K562 (cell line): ENCODE results near the gene DAP. TPM values are rescaled to one million over a fixed set of nuclear protein-coding genes. Genes with fewer than 3 reads are reported as not detected.

Experiments
- ARID2 ChIP-seq: fragments of 450-650 bp; IDR thresholded peaks from 2 replicates; pipeline ENCODE4 v1.6.1; 2017; ENCODE audit warnings: antibody characterized with exemption, mild to moderate bottlenecking
- BRD9 ChIP-seq: fragments of 450-650 bp; IDR thresholded peaks from 2 replicates; pipeline ENCODE4 v1.6.1; 2018; ENCODE audit warnings: low read depth; ENCODE audit not compliant: partially characterized antibody
- CBX2 ChIP-seq: fragments of 200-600 bp; sonication (generic); IDR thresholded peaks from one replicate; pipeline ENCODE4 v1.6.1; 2012; ENCODE audit warnings: mild to moderate bottlenecking, low read length, inconsistent platforms; ENCODE audit not compliant: insufficient read depth, poor library complexity, severe bottlenecking
- CBX5 ChIP-seq: IDR thresholded peaks from 2 replicates; pipeline ENCODE4 v1.6.1; 2014; ENCODE audit warnings: low read depth, borderline replicate concordance
- CREM ChIP-seq: IDR thresholded peaks from 2 replicates; pipeline ENCODE4 v1.6.1; 2014; ENCODE audit warnings: antibody characterized with exemption, low read depth
- DEAF1 ChIP-seq: fragments of 450-650 bp; formaldehyde crosslinking; IDR thresholded peaks from 2 replicates; pipeline ENCODE4 v1.4.0; 2020; ENCODE audit warnings: mild to moderate bottlenecking, moderate library complexity
- E2F3 ChIP-seq: fragments of 250-450 bp; sonication (Bioruptor Pico); IDR thresholded peaks from 2 replicates; pipeline ENCODE4 v1.4.0; 2020; ENCODE audit warnings: mild to moderate bottlenecking
- MEIS2 ChIP-seq: fragments of 450-650 bp; IDR thresholded peaks from 2 replicates; pipeline ENCODE4 v1.6.1; 2014; ENCODE audit warnings: mild to moderate bottlenecking; ENCODE audit not compliant: partially characterized antibody
- MTA2 ChIP-seq: fragments of 450-650 bp; IDR thresholded peaks from 2 replicates; pipeline ENCODE4 v1.6.1; 2016; ENCODE audit warnings: low read depth
- RREB1 ChIP-seq: fragments of 250-450 bp; sonication (Bioruptor Pico); IDR thresholded peaks from 2 replicates; pipeline ENCODE4 v1.4.0; 2020
- STAG1 ChIP-seq: sonication (generic); formaldehyde crosslinking; IDR thresholded peaks from 2 replicates; pipeline ENCODE4 v1.5.0; 2020; ENCODE audit warnings: missing genetic modification reagents, borderline replicate concordance
- TAF1 ChIP-seq: IDR thresholded peaks from 2 replicates; pipeline ENCODE4 v1.6.1; 2011; ENCODE audit warnings: mild to moderate bottlenecking, low read length, moderate library complexity; ENCODE audit not compliant: insufficient read depth, control insufficient read depth, severe bottlenecking; ENCODE audit errors: extremely low read depth
- TAL1 ChIP-seq: fragments of 450-650 bp; IDR thresholded peaks from 2 replicates; pipeline ENCODE4 v1.6.1; 2016; ENCODE audit warnings: mild to moderate bottlenecking
- TCFL5 ChIP-seq: fragments of 250-450 bp; sonication (Bioruptor Pico); conservative IDR thresholded peaks from 2 replicates; pipeline ENCODE4 v1.6.1; 2021; ENCODE audit warnings: mild to moderate bottlenecking, moderate library complexity, matching md5 sums
- ZBED1 ChIP-seq: IDR thresholded peaks from 2 replicates; pipeline ENCODE4 v1.6.1; 2014
- ZBTB1 ChIP-seq: sonication (generic); formaldehyde crosslinking; IDR thresholded peaks from 2 replicates; pipeline ENCODE4 v1.8.1; 2023; ENCODE audit warnings: missing genetic modification reagents, low read depth, mild to moderate bottlenecking, borderline replicate concordance
- ZBTB33 ChIP-seq: sonication (generic); formaldehyde crosslinking; IDR thresholded peaks from 2 replicates; pipeline ENCODE4 v1.8.1; 2023; ENCODE audit warnings: mild to moderate bottlenecking, missing genetic modification reagents
- ZNF280A ChIP-seq: fragments of 450-650 bp; IDR thresholded peaks from 2 replicates; pipeline ENCODE4 v1.6.1; 2018; ENCODE audit warnings: mild to moderate bottlenecking, low read depth; ENCODE audit not compliant: partially characterized antibody
- polyA plus RNA-seq, 8 experiments: library from polyadenylated mRNA; depleted of rRNA in 4 of 8; stranded (reverse) in 5 of 8; unstranded in 3 of 8; fragments of >200 nt; fragmentation: Nextera tagmentation in 2 of 8; fragmentation: Illumina TruSeq in 1 of 8; extraction: Ambion mirVana in 2 of 8; extraction: Trizol in 1 of 8; gene quantifications; 2 replicates each; pipeline versions ENCODE4 v1.2.1 to v1.2.3, GENCODE V29; 2011 to 2014; ENCODE audit warnings: inconsistent platforms in 1 of 8, missing spikeins in 1 of 8
- total RNA-seq, 7 experiments: library from RNA; depleted of rRNA in 6 of 7; stranded (reverse); fragments of >200 nt in 6 of 7; fragmentation: Illumina TruSeq in 2 of 7; extraction: Trizol in 2 of 7; gene quantifications; 2 replicates each; pipeline versions ENCODE4 v1.2.1 to v1.2.3, GENCODE V29; 2011 to 2021; ENCODE audit warnings: low replicate concordance in 1 of 7

Gene DAP
- total and polyA plus RNA-seq, 9 of the 15 experiments (the other 6 are each of a cell fraction or from before 2014, with no cell fraction given), result 14.1 to 151 (median 34.5) TPM

- TF ChIP-seq ZNF280A (no peak), TCFL5 (CRISPR knock-in tag) (no peak), STAG1 (CRISPR knock-in tag) (peak; percentile 80; the same call in 1 of the 2 replicates), E2F3 (CRISPR knock-in tag) (no peak), TAF1 (no peak), TAL1 (no peak), ZBED1 (no peak), BRD9 (no peak), DEAF1 (peak; percentile 41; the same call in 1 of the 2 replicates), ZBTB1 (CRISPR knock-in tag) (no peak), ARID2 (peak; percentile 59), RREB1 (no peak), CBX5 (no peak), CREM (no peak), MTA2 (no peak), MEIS2 (peak; percentile 49), CBX2 (no peak), ZBTB33 (CRISPR knock-in tag) (peak; percentile 55; the same call in 1 of the 2 replicates)
Measured at GRCh38 chr5:10695055-10695649, 65.9 kb downstream of the DAP start (continued).
